ENCODE data around the gene TMEM120B.

TMEM120B gene

DNA sequence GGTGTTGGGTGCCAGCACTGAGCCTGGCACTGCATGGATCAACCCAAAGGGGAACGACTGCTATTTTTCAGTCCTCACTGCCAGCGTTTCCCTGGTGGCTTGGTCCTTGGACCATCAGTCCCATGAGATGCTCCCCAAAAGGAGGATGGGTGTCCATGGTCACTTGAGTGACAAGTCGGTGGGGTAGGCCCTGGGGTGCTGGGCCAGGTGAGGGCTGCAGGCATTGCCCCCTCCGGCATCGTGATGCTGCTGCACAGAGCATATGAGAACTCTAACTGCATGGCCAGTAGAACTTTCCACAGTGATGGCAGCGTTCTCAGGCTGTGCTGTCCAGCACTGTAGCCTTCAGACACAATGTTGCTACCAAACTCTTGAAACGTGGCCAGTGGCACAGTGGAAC lies 107.5 kb downstream of the TMEM120B start:
- Histone ChIP-seq H3K36me3 (replicated peaks; ENCODE audit: low read depth, low read length) (peaks cover 60% of the 10 kb centered on the region), H3K4me3 (ENCODE audit: low read length) (no peak overlapping the region), H2AFZ (ENCODE audit: low read depth, low read length) (no peak overlapping the region), H3K4me2 (ENCODE audit: low read length) (no peak overlapping the region), H3K27ac (ENCODE audit: low read length) (no peak overlapping the region), H4K20me1 (ENCODE audit: insufficient read depth, low read length) (no peaks in the 10 kb centered on the region; the same call in none of the 2 replicates), H3K9ac (ENCODE audit: low read length) (no peak overlapping the region), H3K9me3 (ENCODE audit: insufficient read depth, low read length) (no peaks in the 10 kb centered on the region), H3K4me1 (ENCODE audit: low read length) (no peaks in the 10 kb centered on the region), H3K27me3 (ENCODE audit: low read depth, low read length) (no peaks in the 10 kb centered on the region), H3K79me2 (ENCODE audit: low read length) (peaks cover 16% of the 10 kb centered on the region; the same call in 1 of the 2 replicates)
- TF ChIP-seq, protein P1, sequence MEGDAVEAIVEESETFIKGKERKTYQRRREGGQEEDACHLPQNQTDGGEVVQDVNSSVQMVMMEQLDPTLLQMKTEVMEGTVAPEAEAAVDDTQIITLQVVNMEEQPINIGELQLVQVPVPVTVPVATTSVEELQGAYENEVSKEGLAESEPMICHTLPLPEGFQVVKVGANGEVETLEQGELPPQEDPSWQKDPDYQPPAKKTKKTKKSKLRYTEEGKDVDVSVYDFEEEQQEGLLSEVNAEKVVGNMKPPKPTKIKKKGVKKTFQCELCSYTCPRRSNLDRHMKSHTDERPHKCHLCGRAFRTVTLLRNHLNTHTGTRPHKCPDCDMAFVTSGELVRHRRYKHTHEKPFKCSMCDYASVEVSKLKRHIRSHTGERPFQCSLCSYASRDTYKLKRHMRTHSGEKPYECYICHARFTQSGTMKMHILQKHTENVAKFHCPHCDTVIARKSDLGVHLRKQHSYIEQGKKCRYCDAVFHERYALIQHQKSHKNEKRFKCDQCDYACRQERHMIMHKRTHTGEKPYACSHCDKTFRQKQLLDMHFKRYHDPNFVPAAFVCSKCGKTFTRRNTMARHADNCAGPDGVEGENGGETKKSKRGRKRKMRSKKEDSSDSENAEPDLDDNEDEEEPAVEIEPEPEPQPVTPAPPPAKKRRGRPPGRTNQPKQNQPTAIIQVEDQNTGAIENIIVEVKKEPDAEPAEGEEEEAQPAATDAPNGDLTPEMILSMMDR (IDR thresholded peaks at IDR 0.05; ENCODE audit: low read depth, low read length) = no peak
- TF ChIP-seq EZH2phosphoT487 (IDR thresholded peaks at IDR 0.05; ENCODE audit: low read depth) = no peak

DNA sequence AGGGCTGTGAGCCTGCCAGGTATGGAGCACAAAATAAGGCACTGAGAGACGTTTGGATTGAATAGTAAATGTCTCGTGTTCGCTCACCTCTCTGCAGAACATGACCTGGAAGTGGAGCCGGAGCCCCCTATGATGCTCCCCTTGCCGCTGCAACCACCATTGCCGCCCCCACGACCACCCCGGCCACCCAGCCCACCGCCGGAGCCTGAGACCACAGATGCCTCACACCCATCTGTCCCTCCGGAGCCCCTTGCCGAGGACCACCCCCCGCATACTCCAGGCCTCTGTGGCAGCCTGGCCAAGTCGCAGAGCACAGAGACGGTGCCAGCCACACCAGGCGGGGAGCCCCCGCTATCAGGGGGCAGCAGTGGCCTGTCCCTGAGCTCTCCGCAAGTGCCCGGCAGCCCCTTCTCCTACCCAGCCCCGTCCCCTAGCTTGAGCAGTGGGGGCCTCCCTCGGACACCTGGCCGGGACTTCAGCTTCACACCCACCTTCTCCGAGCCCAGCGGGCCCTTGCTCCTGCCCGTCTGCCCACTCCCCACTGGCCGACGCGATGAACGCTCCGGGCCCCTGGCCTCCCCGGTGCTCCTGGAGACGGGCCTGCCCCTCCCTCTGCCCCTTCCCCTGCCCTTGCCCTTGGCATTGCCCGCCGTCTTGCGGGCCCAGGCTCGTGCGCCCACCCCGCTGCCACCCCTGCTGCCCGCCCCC lies 110.0 kb downstream of the TMEM120B start:
- H4K20me1 ChIP-seq (ENCODE audit: insufficient read depth, low read length) = no peaks in the 10 kb centered on the region; the same call in 1 of the 2 replicates
- peaks cover 59% of the 10 kb centered on the region for H3K36me3 ChIP-seq (replicated peaks; ENCODE audit: low read depth, low read length)
- H2AFZ ChIP-seq (ENCODE audit: low read depth, low read length) = no peak overlapping the region
- no peak overlapping the region for H3K4me2 ChIP-seq (ENCODE audit: low read length)
- TF ChIP-seq, protein P1 (IDR thresholded peaks at IDR 0.05; ENCODE audit: low read depth, low read length) = no peak
- TF ChIP-seq EZH2phosphoT487 (IDR thresholded peaks at IDR 0.05; ENCODE audit: low read depth) = no peak
- peaks cover 11% of the 10 kb centered on the region; the same call in 1 of the 2 replicates for H3K79me2 ChIP-seq (ENCODE audit: low read length)
- no peaks in the 10 kb centered on the region for H3K27me3 ChIP-seq (ENCODE audit: low read depth, low read length)
- no peak overlapping the region for H3K4me3 ChIP-seq (ENCODE audit: low read length)
- H3K27ac ChIP-seq (ENCODE audit: low read length) = no peak overlapping the region
- no peaks in the 10 kb centered on the region for H3K9me3 ChIP-seq (ENCODE audit: insufficient read depth, low read length)
- no peak overlapping the region for H3K9ac ChIP-seq (ENCODE audit: low read length)
- H3K4me1 ChIP-seq (ENCODE audit: low read length) = no peaks in the 10 kb centered on the region

- Histone ChIP-seq H3K4me1 (ENCODE audit: low read length) (no peaks in the 10 kb centered on the region), H3K79me2 (ENCODE audit: low read length) (peaks cover 11% of the 10 kb centered on the region; the same call in 1 of the 2 replicates), H3K36me3 (replicated peaks; ENCODE audit: low read depth, low read length) (peaks cover 60% of the 10 kb centered on the region), H3K4me3 (ENCODE audit: low read length) (no peak overlapping the region), H3K9ac (ENCODE audit: low read length) (no peak overlapping the region), H3K4me2 (ENCODE audit: low read length) (no peak overlapping the region), H2AFZ (ENCODE audit: low read depth, low read length) (no peak overlapping the region), H4K20me1 (ENCODE audit: insufficient read depth, low read length) (no peaks in the 10 kb centered on the region; the same call in 1 of the 2 replicates), H3K27me3 (ENCODE audit: low read depth, low read length) (no peaks in the 10 kb centered on the region), H3K9me3 (ENCODE audit: insufficient read depth, low read length) (no peaks in the 10 kb centered on the region), H3K27ac (ENCODE audit: low read length) (no peak overlapping the region)
- no peak for TF ChIP-seq EZH2phosphoT487 (IDR thresholded peaks at IDR 0.05; ENCODE audit: low read depth)
- TF ChIP-seq, protein P1 (IDR thresholded peaks at IDR 0.05; ENCODE audit: low read depth, low read length) = no peak
Measured at GRCh38 chr12:121823101-121823726, 110.7 kb downstream of the TMEM120B start.

GRCh38 chr12:121823727-121824115 lies 111.2 kb downstream of the TMEM120B start:
- Histone ChIP-seq H2AFZ (ENCODE audit: low read depth, low read length) (no peak overlapping the region), H3K4me2 (ENCODE audit: low read length) (no peak overlapping the region), H3K9me3 (ENCODE audit: insufficient read depth, low read length) (no peaks in the 10 kb centered on the region), H3K9ac (ENCODE audit: low read length) (no peak overlapping the region), H3K4me1 (ENCODE audit: low read length) (no peaks in the 10 kb centered on the region), H3K27me3 (ENCODE audit: low read depth, low read length) (no peaks in the 10 kb centered on the region), H4K20me1 (ENCODE audit: insufficient read depth, low read length) (no peaks in the 10 kb centered on the region; the same call in 1 of the 2 replicates), H3K36me3 (replicated peaks; ENCODE audit: low read depth, low read length) (peaks cover 65% of the 10 kb centered on the region), H3K27ac (ENCODE audit: low read length) (no peak overlapping the region), H3K79me2 (ENCODE audit: low read length) (peaks cover 11% of the 10 kb centered on the region; the same call in 1 of the 2 replicates), H3K4me3 (ENCODE audit: low read length) (no peak overlapping the region)
- TF ChIP-seq, protein P1 (IDR thresholded peaks at IDR 0.05; ENCODE audit: low read depth, low read length) = no peak
- TF ChIP-seq EZH2phosphoT487 (IDR thresholded peaks at IDR 0.05; ENCODE audit: low read depth) = no peak

Data from OCI-LY3 (cell line).